Measurements from ENCODE around the gene FN1.

GRCh38 chr2:215461836-215462532, 26.1 kb upstream of the FN1 start:
- no peak for TF ChIP-seq CEBPB (IDR thresholded peaks at IDR 0.05)
- no peak for TF ChIP-seq CTCF (IDR thresholded peaks at IDR 0.05)
- no peak for TF ChIP-seq PBX3 (IDR thresholded peaks at IDR 0.05)
- TF ChIP-seq HOXB13 (CRISPR knock-in tag; IDR thresholded peaks at IDR 0.05; ENCODE audit: low read depth): no peak
- TF ChIP-seq REST (IDR thresholded peaks at IDR 0.05): no peak
- no peak for TF ChIP-seq POLR2AphosphoS2 (conservative IDR thresholded peaks at IDR 0.05; ENCODE audit: low read length)
- no peak for TF ChIP-seq POLR2A (IDR thresholded peaks at IDR 0.05; ENCODE audit: low read length)
- no peak for TF ChIP-seq CHD2 (IDR thresholded peaks at IDR 0.05; ENCODE audit: low read length, partially characterized antibody)
- no peak for TF ChIP-seq SMC3 (IDR thresholded peaks at IDR 0.05)
- TF ChIP-seq RAD21 (conservative IDR thresholded peaks at IDR 0.05 in 1 of 2, IDR thresholded peaks at IDR 0.05 in 1 of 2): no peak
- TF ChIP-seq MYC (IDR thresholded peaks at IDR 0.05; ENCODE audit: borderline replicate concordance, low read length): no peak

Data from A549 (cell line).